ENCODE data around the gene PTPRQ.

DNA sequence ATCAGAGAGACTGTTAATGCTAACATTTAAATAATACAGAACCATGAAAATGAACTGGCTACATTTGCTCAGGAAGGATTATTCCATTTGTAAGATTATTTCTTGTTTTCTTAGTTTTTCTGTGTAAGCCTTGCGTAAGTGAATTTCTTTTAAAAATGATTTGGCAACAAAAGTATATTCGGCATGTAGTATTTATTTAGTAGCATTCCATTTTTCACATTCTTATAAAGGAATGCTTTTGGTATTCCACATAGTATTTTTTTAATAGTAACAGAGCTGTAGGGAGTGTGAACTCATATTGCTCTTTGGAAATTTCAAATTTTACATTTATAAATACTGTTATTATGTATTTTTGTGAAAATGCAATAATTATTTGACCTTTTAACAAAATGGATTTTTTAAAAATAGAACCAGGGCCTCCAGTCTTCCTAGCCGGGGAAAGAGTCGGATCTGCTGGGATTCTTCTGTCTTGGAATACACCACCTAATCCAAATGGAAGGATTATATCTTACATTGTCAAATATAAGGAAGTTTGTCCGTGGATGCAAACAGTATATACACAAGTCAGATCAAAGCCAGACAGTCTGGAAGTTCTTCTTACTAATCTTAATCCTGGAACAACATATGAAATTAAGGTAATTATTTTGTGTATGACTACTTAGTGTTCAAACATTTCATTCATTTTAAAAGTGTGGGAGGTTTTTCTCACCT lies 1.2 kb downstream of the PTPRQ start:
- TF ChIP-seq, protein P1, sequence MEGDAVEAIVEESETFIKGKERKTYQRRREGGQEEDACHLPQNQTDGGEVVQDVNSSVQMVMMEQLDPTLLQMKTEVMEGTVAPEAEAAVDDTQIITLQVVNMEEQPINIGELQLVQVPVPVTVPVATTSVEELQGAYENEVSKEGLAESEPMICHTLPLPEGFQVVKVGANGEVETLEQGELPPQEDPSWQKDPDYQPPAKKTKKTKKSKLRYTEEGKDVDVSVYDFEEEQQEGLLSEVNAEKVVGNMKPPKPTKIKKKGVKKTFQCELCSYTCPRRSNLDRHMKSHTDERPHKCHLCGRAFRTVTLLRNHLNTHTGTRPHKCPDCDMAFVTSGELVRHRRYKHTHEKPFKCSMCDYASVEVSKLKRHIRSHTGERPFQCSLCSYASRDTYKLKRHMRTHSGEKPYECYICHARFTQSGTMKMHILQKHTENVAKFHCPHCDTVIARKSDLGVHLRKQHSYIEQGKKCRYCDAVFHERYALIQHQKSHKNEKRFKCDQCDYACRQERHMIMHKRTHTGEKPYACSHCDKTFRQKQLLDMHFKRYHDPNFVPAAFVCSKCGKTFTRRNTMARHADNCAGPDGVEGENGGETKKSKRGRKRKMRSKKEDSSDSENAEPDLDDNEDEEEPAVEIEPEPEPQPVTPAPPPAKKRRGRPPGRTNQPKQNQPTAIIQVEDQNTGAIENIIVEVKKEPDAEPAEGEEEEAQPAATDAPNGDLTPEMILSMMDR (IDR thresholded peaks at IDR 0.05) = no peak
- TF ChIP-seq POLR2A (IDR thresholded peaks at IDR 0.05) (no peak), POLR2AphosphoS5 (IDR thresholded peaks at IDR 0.05) (no peak)

All from prostate gland (tissue), 2 donors.